ENCODE results near the gene PDSS2.

Gene PDSS2

DNA sequence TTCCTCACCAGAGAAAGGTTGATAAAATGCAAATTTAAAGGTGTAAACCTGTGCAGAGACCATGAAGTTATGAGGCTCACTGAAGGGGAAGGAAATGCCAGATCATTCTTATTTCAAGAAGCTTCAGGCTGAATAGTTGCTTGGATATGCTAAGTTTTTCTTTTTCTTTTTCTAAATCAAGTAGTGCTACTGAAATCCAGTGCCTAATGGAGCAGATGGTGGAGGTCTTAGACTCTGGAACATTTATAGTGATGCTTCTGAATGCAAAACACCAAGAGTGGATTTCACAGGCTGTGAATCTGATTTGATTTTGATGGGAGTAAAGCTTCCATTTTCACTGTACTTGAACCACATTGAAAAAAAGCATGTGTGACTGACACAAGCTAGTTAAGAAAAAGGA, 192.8 kb downstream of the PDSS2 start:
- DNase-seq (ENCODE audit: low spot score), result no peak

DNA sequence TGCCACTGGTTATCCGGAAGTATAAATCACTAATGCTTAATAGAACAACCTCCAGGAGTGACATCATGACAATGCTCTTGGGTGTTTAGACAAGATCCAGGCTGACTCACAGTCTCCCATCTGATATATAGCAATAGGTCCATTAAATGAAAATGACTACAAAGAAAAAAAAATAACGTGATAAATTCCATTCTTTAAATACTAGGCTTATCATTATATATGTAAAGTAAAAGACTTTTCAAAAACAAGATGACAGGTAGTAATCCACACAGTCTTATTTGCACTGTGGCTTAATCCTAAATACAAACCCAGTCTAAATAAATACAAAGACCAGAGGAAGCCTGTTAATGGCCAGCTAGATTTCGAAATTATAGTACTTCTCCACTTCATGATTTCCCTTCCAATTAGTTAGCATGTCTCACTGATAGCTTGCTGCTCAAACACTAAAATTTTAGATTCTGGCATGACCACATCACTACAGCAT, 195.0 kb downstream of the PDSS2 start:
- no peak for DNase-seq (ENCODE audit: low spot score)

DNA sequence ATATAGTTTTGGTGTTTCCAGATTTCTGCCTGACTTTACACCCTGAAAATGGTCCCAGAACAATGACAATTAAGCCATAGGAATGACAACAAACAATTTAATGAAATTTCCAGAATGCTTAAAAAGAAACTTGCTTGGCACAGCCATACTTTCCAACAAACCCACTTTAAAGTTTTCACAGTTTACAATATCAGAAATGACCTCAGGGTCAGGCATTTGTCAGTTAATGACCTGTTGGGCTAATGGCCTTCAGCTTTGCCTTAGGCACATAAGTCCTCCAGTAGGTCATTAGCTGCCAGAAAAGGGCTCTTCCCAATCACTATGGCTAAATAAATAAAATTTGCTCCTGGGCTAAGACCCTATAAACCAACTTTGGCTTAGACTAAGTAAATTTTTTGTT, 199.4 kb downstream of the PDSS2 start:
- DNase-seq (ENCODE audit: low spot score), result no peak

GRCh38 chr6:107248147-107248546, 211.2 kb downstream of the PDSS2 start:
- DNase-seq (ENCODE audit: low spot score), result no peak

DNA sequence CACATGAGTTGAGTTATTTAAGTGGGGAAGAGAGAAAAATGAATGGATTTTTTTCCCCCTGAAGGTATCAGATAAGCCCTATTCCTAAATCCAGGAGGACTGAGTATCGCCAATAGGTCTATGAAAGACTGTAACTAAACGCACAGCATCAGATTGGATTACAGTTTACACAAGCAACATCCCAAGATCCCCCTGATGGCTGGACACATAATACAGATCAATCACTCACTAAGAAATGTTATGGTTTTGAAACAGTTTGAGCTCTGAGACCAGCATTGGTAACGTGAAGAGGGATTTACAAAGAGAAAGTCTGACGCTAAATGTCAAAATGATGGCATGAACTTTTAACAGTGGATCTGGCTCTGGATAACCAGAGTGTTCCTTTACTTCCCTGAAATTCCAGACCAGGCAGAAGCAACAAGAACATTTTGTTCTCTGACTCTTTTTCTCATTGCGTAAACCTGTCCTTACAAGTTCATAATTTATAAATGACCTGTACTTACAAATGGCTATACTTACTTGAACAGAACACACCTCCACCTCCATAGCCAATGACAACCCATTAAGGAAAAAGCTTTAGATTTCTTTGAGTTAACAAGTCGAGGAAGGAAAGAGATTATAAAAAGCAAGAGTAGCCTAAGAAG, 212.3 kb downstream of the PDSS2 start:
- no peak for DNase-seq (ENCODE audit: low spot score)

DNA sequence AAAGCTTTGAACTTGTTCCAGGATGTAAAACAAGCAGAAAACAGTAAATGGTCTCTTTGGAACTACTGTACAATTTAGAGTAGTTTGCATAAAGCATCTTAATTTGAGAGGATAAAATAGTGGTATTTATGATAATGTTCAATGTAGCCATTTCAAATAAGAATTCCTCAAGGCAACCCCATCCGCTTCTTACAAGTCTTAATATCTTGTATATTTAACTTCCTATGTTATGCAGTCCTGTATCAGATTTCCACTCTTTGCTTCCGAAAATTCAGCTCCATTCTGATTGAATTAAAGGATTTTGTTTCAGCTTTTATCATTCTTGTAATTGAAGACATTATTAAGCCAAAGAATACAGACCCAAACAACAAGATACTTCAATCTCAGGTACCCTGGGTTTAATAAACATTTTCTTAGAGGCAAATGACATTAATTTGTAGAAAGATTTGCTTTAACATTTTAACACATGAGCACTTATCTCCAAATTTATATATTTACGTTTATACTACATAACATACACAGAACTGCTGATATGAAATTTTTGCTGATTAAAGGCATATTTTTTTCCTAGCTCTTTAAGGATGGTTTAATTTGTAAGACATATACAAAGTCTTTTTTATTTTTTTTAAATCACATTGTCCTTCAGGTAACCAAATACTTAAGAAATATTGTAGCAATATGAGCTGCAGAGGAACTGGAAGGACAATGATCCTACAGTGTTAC, 213.0 kb downstream of the PDSS2 start:
- no peak for DNase-seq (ENCODE audit: low spot score)

DNA sequence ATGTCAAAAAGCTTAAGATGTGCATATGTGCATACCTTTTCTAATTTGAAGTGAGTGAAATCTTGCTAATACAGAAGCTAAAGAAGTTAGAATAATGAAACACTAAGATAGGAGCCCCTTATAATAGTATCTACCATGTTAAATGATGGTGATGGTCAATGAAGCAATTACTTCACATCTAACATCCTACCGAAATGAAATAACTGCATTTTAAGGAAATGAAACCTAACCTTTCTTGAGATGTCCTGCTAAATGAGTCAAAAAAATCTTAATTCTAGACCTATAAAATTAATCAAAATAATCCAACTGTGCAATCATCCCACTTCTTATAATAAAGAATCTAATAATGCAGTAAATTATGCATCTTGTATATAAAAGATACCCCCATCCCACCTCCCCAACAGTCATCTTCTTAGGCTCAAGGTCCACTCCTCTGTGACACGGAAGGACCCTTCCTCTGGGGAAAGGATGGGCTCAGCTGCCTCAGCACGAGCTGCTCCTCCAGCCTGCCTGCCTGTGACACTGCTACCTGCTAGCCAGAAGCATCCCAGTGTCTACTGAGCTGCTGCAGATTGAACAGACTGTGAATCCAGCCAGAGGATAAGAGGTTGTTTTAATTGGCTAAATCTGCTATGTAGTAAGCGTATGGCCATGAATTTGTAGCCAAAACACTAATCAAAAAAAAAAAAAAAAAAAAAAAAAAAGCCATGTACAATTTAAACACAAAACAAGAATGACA, 214.5 kb downstream of the PDSS2 start:
- no peak for DNase-seq (ENCODE audit: low spot score)

DNA sequence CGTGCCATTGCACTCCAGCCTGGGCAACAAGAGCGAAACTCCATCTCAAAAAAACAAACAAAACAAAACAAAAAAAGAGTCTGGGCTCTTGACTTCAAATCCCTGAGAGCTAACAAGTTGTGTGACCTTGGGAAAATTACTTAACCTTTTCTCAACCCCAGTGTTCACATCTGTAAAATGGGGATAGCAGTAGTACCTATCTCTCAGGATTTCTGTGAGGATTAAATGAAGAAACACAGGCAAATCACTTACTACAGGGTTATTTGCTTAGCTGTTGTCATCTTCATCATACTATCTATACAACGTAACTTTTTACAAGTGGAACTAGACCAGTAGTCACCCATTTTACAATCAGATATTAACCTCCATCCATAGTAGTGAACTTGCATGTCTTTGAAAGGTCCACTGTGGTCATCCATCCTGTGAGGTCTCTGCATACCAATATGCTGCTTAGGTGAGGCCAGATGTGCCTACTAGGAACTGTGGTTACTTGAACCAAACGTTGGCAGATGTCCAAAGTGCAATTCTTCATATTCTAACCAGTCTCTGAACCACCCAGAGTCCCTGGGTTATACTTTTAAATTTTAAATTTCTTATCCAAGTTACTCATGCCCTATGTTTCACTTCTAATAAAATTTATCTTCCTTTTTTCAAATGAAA, 215.2 kb downstream of the PDSS2 start:
- no peak for DNase-seq (ENCODE audit: low spot score)

- DNase-seq (ENCODE audit: low spot score), result no peak
These were observed 215.9 kb downstream of the PDSS2 start for GRCh38 chr6:107243471-107243870.

- DNase-seq (ENCODE audit: low spot score), result no peak
These were observed 221.2 kb downstream of the PDSS2 start for GRCh38 chr6:107237992-107238660.

- DNase-seq (ENCODE audit: low spot score), result no peak
These were observed 223.9 kb downstream of the PDSS2 start for GRCh38 chr6:107235511-107235910.

- no peak for DNase-seq (ENCODE audit: low spot score)
These were observed 224.4 kb downstream of the PDSS2 start for GRCh38 chr6:107235007-107235406.

- no peak for DNase-seq (ENCODE audit: low spot score)
These were observed 228.1 kb downstream of the PDSS2 start for GRCh38 chr6:107231243-107231642.

GRCh38 chr6:107230448-107230847, 228.9 kb downstream of the PDSS2 start:
- DNase-seq (ENCODE audit: low spot score), result no peak

DNA sequence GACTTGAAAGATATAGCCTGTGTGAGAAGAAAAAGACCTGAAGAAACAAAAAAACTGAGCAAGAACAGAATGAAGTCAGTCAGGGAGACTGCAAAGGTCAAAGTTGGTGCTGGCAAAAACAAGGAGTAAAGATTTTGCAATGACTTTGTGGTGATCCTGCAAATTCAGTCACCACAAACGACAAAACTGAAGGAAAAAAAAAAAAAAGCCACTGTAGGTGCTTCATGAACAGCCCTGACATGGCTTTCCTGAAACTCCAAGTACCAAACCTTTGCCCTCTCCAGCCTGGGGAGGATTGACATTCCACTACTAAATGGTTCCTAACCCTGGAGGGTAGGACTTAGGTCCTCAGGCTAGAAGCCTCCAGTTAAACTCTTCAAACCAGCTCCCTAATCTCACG, 229.3 kb downstream of the PDSS2 start:
- DNase-seq (ENCODE audit: low spot score), result no peak

- no peak for DNase-seq (ENCODE audit: low spot score)
These were observed 230.6 kb downstream of the PDSS2 start for GRCh38 chr6:107228754-107229153.

GRCh38 chr6:107221519-107221918, 237.8 kb downstream of the PDSS2 start:
- DNase-seq (ENCODE audit: low spot score), result no peak

DNA sequence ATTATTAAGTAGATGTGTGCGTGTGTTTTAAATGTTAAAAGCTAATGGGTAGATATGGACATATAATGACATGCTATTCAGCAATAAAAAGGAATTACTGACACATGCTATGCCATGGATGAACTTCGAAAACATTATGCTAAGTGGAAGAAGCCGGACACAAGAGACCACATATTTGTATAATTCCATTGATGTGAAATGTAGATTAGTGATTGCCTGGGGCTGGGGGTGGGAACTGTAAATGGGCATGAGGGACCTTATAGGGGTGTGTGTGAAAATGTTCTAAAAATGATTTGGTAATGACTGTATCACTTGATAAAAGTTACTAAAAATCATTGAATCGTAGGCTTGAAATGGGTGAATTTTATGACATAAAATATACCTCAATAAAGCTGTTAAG, 239.5 kb downstream of the PDSS2 start:
- no peak for DNase-seq (ENCODE audit: low spot score)

- DNase-seq (ENCODE audit: low spot score), result no peak
These were observed 241.2 kb downstream of the PDSS2 start for GRCh38 chr6:107218142-107218541.

DNA sequence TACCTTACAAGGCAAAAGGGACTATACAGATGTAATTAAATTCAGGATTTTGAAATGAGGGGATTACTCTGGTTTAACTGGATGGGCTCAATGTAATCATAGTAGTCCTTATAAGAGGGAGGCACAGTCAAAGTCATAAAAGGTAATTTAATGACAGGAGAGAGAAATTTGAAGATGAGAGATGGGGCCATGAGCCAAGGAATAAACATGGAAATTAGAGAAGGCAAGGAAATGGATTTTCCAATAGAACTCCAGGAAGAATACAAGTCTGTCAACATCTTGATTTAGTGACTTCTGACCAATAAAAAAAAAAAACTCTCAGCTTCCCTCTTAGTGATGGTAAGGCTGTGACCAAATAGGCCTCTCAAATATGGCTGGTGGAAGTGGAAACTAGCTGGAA, 242.1 kb downstream of the PDSS2 start:
- no peak for DNase-seq (ENCODE audit: low spot score)

GRCh38 chr6:107216197-107216933, 243.0 kb downstream of the PDSS2 start:
- DNase-seq (ENCODE audit: low spot score), result no peak
